ENCODE data around the gene KCNC4.

DNA sequence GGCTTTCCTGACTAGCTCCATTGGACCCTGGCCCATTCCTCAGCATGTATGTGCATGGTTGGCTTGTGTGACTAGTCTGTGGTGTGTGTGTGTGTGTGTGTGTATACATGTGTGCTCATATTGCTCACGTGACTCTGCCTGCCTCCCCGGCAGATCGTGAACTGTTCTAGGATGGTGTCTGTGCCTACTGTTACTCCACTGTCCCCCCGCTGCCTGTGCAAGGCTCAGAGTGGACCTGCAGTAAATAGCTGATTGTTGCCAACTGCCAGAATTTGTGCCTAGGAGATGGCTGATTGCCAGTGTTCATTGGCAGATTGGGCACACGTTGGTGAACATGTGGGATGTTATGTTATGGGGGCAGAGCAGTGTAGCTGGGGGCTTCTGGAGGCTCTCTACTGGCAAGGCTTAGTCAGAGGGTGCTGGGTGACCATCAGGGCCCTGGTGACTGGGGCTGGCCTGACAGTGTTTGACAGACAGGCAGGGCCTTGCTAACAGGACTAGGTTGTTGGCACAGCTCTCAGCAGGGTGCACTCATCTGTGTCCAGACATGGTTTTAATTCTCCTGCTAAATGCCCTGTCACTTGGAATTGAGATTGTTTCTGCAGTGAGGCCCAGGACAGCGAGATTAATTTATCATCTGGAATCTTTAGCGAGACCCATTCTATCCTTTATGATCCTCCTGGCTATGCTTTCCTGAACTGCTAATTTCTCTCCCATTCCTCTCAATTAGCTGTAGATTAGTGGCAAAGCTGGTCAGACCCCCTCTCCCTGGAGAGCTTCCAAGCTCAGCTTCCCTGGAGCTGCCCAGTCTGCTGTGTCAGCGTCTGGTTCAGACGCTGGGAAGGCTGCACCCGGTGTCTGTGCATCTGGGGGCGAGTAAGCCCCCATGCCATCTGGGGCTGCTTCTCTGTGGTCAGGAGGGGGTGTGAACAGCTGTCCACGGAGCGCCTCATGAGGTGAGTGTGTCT is 39.1 kb upstream of the KCNC4 start:
- TF ChIP-seq, protein P1, sequence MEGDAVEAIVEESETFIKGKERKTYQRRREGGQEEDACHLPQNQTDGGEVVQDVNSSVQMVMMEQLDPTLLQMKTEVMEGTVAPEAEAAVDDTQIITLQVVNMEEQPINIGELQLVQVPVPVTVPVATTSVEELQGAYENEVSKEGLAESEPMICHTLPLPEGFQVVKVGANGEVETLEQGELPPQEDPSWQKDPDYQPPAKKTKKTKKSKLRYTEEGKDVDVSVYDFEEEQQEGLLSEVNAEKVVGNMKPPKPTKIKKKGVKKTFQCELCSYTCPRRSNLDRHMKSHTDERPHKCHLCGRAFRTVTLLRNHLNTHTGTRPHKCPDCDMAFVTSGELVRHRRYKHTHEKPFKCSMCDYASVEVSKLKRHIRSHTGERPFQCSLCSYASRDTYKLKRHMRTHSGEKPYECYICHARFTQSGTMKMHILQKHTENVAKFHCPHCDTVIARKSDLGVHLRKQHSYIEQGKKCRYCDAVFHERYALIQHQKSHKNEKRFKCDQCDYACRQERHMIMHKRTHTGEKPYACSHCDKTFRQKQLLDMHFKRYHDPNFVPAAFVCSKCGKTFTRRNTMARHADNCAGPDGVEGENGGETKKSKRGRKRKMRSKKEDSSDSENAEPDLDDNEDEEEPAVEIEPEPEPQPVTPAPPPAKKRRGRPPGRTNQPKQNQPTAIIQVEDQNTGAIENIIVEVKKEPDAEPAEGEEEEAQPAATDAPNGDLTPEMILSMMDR (IDR thresholded peaks at IDR 0.05): no peak
- no peak for TF ChIP-seq RARB (CRISPR knock-in tag; IDR thresholded peaks at IDR 0.05)
- no peak for TF ChIP-seq CHD4 (IDR thresholded peaks at IDR 0.05; ENCODE audit: borderline replicate concordance)
- no peak for TF ChIP-seq TP53 (CRISPR knock-in tag; IDR thresholded peaks at IDR 0.05)
- TF ChIP-seq, protein P2, sequence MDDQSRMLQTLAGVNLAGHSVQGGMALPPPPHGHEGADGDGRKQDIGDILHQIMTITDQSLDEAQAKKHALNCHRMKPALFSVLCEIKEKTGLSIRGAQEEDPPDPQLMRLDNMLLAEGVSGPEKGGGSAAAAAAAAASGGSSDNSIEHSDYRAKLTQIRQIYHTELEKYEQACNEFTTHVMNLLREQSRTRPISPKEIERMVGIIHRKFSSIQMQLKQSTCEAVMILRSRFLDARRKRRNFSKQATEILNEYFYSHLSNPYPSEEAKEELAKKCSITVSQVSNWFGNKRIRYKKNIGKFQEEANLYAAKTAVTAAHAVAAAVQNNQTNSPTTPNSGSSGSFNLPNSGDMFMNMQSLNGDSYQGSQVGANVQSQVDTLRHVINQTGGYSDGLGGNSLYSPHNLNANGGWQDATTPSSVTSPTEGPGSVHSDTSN (IDR thresholded peaks at IDR 0.05): no peak
- no peak for TF ChIP-seq RFX5 (IDR thresholded peaks at IDR 0.05)
- no peak for TF ChIP-seq NFE2L2 (conservative IDR thresholded peaks at IDR 0.05; ENCODE audit: low read length)
- no peak for TF ChIP-seq SMC3 (IDR thresholded peaks at IDR 0.05)
- no peak for TF ChIP-seq CEBPB (IDR thresholded peaks at IDR 0.05)
- no peak for TF ChIP-seq CBX2 (IDR thresholded peaks at IDR 0.05; ENCODE audit: borderline replicate concordance, low read depth)
- TF ChIP-seq, protein P3, sequence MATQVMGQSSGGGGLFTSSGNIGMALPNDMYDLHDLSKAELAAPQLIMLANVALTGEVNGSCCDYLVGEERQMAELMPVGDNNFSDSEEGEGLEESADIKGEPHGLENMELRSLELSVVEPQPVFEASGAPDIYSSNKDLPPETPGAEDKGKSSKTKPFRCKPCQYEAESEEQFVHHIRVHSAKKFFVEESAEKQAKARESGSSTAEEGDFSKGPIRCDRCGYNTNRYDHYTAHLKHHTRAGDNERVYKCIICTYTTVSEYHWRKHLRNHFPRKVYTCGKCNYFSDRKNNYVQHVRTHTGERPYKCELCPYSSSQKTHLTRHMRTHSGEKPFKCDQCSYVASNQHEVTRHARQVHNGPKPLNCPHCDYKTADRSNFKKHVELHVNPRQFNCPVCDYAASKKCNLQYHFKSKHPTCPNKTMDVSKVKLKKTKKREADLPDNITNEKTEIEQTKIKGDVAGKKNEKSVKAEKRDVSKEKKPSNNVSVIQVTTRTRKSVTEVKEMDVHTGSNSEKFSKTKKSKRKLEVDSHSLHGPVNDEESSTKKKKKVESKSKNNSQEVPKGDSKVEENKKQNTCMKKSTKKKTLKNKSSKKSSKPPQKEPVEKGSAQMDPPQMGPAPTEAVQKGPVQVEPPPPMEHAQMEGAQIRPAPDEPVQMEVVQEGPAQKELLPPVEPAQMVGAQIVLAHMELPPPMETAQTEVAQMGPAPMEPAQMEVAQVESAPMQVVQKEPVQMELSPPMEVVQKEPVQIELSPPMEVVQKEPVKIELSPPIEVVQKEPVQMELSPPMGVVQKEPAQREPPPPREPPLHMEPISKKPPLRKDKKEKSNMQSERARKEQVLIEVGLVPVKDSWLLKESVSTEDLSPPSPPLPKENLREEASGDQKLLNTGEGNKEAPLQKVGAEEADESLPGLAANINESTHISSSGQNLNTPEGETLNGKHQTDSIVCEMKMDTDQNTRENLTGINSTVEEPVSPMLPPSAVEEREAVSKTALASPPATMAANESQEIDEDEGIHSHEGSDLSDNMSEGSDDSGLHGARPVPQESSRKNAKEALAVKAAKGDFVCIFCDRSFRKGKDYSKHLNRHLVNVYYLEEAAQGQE (IDR thresholded peaks at IDR 0.05): no peak
- TF ChIP-seq POLR2A (IDR thresholded peaks at IDR 0.05; ENCODE audit: low read length): no peak
- TF ChIP-seq, protein P4, sequence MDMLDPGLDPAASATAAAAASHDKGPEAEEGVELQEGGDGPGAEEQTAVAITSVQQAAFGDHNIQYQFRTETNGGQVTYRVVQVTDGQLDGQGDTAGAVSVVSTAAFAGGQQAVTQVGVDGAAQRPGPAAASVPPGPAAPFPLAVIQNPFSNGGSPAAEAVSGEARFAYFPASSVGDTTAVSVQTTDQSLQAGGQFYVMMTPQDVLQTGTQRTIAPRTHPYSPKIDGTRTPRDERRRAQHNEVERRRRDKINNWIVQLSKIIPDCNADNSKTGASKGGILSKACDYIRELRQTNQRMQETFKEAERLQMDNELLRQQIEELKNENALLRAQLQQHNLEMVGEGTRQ (IDR thresholded peaks at IDR 0.05): no peak

Data from A549 (cell line).